Osteocyte (in vitro differentiated cells): ENCODE data around the gene DARS2. TPM values are rescaled to one million over a fixed set of nuclear protein-coding genes. Genes with fewer than 3 reads are reported as not detected.

Experiments
- DNase-seq: peaks from one replicate; pipeline ENCODE4 v3.0.0; 2021; ENCODE audit warnings: mixed read lengths; ENCODE audit not compliant: unreplicated experiment; ENCODE audit errors: extremely low spot score
- H3K27ac Mint-ChIP-seq: one replicate; pipeline ENCODE4 v1.8.0; 2021; ENCODE audit warnings: mild to moderate bottlenecking, mixed read lengths; ENCODE audit not compliant: unreplicated experiment
- H3K27me3 Mint-ChIP-seq: one replicate; pipeline ENCODE4 v1.8.0; 2021; ENCODE audit warnings: mixed read lengths; ENCODE audit not compliant: unreplicated experiment
- H3K36me3 Mint-ChIP-seq: one replicate; pipeline ENCODE4 v1.8.0; 2021; ENCODE audit warnings: mixed read lengths; ENCODE audit not compliant: unreplicated experiment
- H3K4me1 Mint-ChIP-seq: one replicate; pipeline ENCODE4 v1.8.0; 2021; ENCODE audit warnings: mixed read lengths; ENCODE audit not compliant: unreplicated experiment
- H3K4me3 Mint-ChIP-seq: one replicate; pipeline ENCODE4 v1.8.0; 2021; ENCODE audit warnings: mild to moderate bottlenecking, moderate library complexity, mixed read lengths; ENCODE audit not compliant: unreplicated experiment
- H3K9me3 Mint-ChIP-seq: one replicate; pipeline ENCODE4 v1.8.0; 2021; ENCODE audit warnings: mixed read lengths; ENCODE audit not compliant: unreplicated experiment
- total RNA-seq: library from RNA; stranded (reverse); gene quantifications from 2 replicates; pipeline ENCODE4 v1.2.1, GENCODE V29; 2021
- TF ChIP-seq, protein P1 (sequence below): fragments of 200-600 bp; sonication (generic); IDR thresholded peaks from 2 replicates; pipeline ENCODE4 v1.5.0; 2021; ENCODE audit warnings: antibody characterized with exemption, mild to moderate bottlenecking, moderate library complexity

The DARS2 gene
- total RNA-seq, 1 donor from 2014 or later = 12.8 TPM

DNA sequence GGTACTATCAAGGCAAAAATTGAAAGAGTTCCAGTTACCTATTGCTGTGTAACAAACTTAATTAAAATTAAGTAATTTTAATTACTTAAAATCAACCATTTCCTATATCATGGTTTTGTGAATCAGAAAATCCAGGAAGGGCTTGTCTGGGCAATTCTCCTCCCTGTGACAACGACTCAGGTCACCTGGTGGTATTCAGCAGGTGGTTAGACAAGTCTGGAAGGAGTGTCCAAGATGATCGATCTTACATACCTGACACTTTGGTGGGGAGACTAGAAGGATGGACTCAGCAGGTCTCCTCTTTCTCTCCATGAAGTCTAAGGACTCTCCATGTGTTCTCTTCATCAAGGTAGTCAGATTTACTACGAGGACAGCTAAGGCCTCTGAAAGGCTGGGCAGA is 69.7 kb downstream of the DARS2 start:
- no peak overlapping the region for H3K27ac Mint-ChIP-seq
- H3K4me1 Mint-ChIP-seq = no peaks in the 10 kb centered on the region
- H3K9me3 Mint-ChIP-seq = no peaks in the 10 kb centered on the region
- H3K27me3 Mint-ChIP-seq = no peaks in the 10 kb centered on the region
- no peak for DNase-seq
- TF ChIP-seq, protein P1, sequence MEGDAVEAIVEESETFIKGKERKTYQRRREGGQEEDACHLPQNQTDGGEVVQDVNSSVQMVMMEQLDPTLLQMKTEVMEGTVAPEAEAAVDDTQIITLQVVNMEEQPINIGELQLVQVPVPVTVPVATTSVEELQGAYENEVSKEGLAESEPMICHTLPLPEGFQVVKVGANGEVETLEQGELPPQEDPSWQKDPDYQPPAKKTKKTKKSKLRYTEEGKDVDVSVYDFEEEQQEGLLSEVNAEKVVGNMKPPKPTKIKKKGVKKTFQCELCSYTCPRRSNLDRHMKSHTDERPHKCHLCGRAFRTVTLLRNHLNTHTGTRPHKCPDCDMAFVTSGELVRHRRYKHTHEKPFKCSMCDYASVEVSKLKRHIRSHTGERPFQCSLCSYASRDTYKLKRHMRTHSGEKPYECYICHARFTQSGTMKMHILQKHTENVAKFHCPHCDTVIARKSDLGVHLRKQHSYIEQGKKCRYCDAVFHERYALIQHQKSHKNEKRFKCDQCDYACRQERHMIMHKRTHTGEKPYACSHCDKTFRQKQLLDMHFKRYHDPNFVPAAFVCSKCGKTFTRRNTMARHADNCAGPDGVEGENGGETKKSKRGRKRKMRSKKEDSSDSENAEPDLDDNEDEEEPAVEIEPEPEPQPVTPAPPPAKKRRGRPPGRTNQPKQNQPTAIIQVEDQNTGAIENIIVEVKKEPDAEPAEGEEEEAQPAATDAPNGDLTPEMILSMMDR = no peak
- H3K4me3 Mint-ChIP-seq = no peak overlapping the region
- H3K36me3 Mint-ChIP-seq = peaks cover 25% of the 10 kb centered on the region

DNA sequence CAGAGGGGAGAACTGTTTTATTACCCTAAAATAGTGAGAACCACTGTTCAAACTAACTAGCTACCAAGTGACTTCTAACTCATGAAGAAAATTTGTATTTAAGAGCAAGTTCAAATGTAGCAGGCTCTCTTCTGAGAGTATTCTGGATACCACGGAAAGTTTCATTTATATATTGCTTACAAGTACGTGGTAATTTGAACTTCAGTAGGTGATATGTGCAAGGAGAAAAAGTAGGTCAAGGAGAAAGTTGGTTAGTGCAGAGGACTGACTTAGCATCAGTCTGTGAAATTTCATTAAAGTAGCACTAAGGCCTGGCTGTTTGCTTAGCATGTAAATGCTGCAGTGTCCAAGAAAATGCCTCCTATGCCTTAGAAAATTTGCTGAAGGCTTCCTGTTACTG is 76.0 kb downstream of the DARS2 start:
- H3K27ac Mint-ChIP-seq = no peak overlapping the region
- TF ChIP-seq, protein P1 = no peak
- no peak overlapping the region for H3K4me3 Mint-ChIP-seq
- no peak for DNase-seq
- peaks cover 7% of the 10 kb centered on the region for H3K36me3 Mint-ChIP-seq
- no peaks in the 10 kb centered on the region for H3K27me3 Mint-ChIP-seq
- no peaks in the 10 kb centered on the region for H3K9me3 Mint-ChIP-seq
- H3K4me1 Mint-ChIP-seq = no peaks in the 10 kb centered on the region

DNA sequence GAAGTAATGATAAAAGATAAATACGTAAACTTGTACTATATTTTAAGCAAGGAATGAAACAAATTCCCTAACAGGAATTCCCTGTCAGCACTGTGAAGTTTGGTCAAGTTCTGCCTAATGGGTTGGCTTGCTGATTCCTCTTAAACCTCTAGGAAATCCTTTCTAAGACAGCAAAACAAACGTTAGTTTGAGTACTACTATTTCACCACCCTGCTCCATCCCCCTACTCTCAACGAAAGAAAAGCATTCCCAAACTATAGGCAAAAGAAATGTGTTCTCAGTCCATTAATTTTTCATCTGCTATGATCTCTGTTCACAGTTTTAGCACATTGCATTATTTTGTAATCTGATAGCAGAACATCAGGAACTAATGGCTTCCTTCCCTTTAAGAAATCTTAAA is 76.5 kb downstream of the DARS2 start:
- DNase-seq = no peak
- Mint-ChIP-seq H3K27me3 (no peaks in the 10 kb centered on the region), H3K4me1 (no peaks in the 10 kb centered on the region), H3K36me3 (peaks cover 5% of the 10 kb centered on the region), H3K27ac (no peak overlapping the region), H3K9me3 (no peaks in the 10 kb centered on the region), H3K4me3 (no peak overlapping the region)
- TF ChIP-seq, protein P1 = no peak

- H3K27me3 Mint-ChIP-seq = no peaks in the 10 kb centered on the region
- H3K27ac Mint-ChIP-seq = no peak overlapping the region
- TF ChIP-seq, protein P1 = no peak
- H3K36me3 Mint-ChIP-seq = peaks cover 3% of the 10 kb centered on the region
- H3K4me3 Mint-ChIP-seq = no peak overlapping the region
- no peak for DNase-seq
- H3K4me1 Mint-ChIP-seq = no peaks in the 10 kb centered on the region
- no peaks in the 10 kb centered on the region for H3K9me3 Mint-ChIP-seq
Measured at GRCh38 chr1:173903827-173904531, 79.5 kb downstream of the DARS2 start.

Other genes with a start within 250 kb of the DARS2 start
- gene SLC9C2, start 221.6 kb upstream of the DARS2 start, total RNA-seq = not detected in 2 replicates
- gene TEX50, start 189.3 kb upstream of the DARS2 start, total RNA-seq = not detected in 2 replicates
- gene ANKRD45, start 154.8 kb upstream of the DARS2 start, total RNA-seq = 0.24 TPM in 1 of 2 replicates, not detected in the other
- 27.1 and 27.8 TPM in 2 replicates for gene KLHL20, start 109.7 kb upstream of the DARS2 start, total RNA-seq
- 7.9 and 10.9 TPM in 2 replicates for gene CENPL, start 210 bp downstream of the DARS2 start, total RNA-seq
- gene GAS5, start 43.3 kb downstream of the DARS2 start, total RNA-seq = 529 and 549 TPM in 2 replicates
- 15.0 and 15.3 TPM in 2 replicates for gene ZBTB37, start 43.7 kb downstream of the DARS2 start, total RNA-seq
- 0.40 TPM in 1 of 2 replicates, not detected in the other for gene SERPINC1, start 92.7 kb downstream of the DARS2 start, total RNA-seq
- gene RC3H1, start 197.7 kb downstream of the DARS2 start, total RNA-seq = 32.9 and 33.6 TPM in 2 replicates